Stimulated activated CD4-positive, alpha-beta T cell treated with anti-CD3 and anti-CD28 coated beads, TNF-alpha, amount 100 ng/mL, for 4 hours (primary cell): ENCODE data around the gene SERPINE2.
"Not testable (repeated sequence)": the region's sequence is repeated elsewhere in the genome, so short reads cannot be mapped to it uniquely, and the experiment has no call there.

ENCODE experiments used
- DNase-seq, 3 experiments: peaks; one replicate each; pipeline ENCODE4 v3.0.0-alpha.2; 2020; ENCODE audit warnings: low read depth in 3 of 3

SERPINE2 gene

GRCh38 chr2:224011837-224012236 is 27.2 kb downstream of the SERPINE2 start:
- DNase-seq, result no peak

DNA sequence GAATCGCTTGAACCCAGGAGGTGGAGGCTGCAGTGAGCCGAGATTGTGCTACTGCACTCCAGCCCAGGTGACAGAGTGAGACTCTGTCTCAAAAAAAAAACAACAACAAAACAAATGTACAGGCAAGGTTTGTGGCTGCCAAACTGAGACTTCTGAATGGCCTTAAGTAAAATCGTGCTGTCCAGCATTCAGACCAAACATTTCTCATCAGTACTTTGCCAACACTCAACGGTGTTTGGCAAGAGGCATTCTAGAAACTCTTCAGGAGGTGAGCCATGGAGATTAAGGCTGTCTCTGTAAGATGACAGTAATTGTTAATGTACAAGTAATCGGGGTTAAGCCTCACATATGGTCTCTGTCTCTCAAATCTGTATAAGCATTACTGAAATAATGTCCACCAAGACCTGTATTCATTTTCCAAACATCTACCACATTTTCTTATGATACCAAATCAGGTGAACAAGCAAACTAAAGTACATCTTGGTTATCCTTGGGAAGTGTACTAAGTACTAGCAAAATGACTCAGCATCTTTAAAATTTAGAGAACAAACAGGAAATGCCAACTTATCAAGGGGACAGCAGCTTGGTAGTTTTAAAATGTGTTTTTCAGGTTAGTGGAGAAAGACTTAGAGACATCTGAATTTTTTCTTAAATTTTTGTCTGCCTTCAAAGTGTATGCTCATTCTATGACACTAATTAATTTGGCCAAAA is 29.3 kb downstream of the SERPINE2 start:
- DNase-seq, result no peak

DNA sequence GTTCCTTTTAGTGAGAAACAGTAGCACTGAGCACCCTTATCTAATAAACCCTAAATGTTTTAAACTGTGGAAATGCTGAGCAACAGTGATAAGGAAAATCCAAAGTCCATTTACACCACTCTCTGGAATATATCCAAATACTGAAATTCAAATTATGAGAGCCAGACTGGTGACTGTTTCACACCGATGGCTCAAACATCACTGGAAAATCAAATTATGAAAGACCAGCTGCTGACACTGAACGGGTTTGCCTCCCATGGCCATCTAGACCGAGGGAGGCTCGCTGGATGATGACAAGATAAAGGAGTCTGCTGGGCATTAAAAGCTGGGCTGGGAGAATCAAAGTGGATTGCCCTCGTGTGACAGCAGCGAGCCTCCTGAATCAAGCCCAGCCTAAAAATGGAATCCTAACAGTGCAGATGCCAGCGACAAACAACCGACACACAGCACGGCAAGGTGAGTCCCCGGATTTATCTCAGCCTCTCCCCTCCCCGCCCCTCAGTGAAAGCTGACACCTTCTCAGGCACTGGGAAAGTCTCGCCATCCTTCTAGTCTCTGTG is 30.3 kb downstream of the SERPINE2 start:
- DNase-seq, result no peak

- DNase-seq, result no peak
These were observed 34.9 kb downstream of the SERPINE2 start for GRCh38 chr2:224004105-224004695.

GRCh38 chr2:224000662-224001061 is 38.4 kb downstream of the SERPINE2 start:
- not testable (repeated sequence) for DNase-seq

- DNase-seq, result no peak
These were observed 39.2 kb downstream of the SERPINE2 start for GRCh38 chr2:223999862-224000261.

GRCh38 chr2:223998948-223999347 is 40.1 kb downstream of the SERPINE2 start:
- no peak for DNase-seq

DNA sequence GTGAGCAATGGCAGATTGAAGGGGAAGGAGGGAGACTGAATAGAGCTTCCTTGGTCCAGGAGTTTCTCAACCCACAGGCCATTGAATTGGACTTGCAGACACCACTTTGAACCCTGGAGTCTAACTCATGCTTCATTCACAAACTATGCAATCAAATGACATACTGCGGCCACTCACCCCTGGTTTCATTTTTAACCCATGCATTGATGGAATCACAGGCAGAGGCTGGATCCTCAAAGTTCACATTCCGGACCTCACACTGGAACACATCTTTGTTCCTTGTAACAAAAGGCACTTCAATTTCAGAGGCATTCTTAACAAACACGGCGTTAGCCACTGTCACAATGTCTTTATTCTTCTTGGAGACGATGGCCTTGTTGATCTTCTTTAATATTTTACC is 41.1 kb downstream of the SERPINE2 start:
- no peak for DNase-seq

DNA sequence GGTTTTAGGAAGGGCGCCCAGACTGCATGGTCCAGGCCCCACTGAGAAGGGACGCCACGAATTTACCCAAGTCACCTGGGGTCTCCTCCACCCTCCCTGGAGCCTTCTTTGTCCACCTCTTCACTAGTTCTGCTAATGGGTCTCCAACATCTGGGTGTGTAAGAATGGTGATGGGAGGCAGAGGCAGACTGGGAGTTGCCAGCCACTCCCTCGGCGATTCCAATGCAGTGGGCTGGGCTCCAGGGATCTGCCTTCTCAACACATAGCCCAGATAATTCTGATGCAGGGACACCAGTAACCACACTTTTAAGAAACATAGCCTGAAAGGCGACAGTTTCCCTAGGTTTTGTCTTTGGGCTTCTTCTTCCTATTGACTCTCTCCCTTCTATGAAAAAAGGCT is 42.7 kb downstream of the SERPINE2 start:
- DNase-seq, result no peak

DNA sequence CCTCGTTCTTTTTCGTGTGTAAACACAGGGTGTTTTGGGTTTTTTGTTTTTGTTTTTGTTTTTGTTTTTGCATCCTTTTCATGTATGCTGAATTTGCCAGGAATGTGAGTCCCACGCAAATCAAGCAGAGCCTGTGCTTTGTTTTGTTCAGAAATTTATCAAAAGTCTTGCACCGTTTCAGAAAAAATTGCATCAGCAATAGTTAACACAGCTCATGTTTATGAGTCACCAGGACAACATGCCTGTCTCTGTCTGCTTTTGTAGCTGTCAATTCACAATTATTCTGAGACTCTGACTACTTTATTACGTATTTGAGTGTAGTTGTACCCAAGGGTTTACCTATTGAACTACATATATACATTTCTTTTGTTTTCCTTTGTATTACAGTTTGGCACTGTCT is 43.5 kb downstream of the SERPINE2 start:
- no peak for DNase-seq

DNA sequence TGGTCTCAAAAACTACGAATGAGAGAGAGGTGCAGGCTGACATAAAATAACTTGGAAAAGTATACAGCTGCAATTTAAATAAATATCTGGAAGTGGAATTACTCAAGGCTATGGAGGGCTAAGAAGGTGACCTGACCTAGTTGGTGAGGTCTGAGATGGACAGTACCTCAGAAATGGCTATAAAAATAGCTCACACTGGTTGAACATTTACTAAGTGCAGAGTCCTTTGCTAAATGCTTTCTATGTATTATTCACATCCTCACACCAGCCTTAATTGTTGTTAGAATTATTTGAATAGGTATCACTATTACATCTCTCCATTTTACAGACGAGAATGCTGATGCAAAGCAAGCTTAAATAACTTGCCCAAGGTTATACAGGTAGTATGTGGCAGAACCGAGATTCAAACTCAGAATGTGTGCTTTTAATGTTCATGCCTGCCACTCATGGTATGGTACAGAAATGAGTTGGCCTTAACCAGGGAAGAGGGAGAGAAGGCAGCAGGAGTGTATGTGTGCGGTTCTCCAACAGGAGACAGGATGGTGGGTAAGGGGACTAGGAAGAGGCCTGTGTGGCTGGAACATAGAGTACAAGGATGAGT is 44.4 kb downstream of the SERPINE2 start:
- no peak for DNase-seq

DNA sequence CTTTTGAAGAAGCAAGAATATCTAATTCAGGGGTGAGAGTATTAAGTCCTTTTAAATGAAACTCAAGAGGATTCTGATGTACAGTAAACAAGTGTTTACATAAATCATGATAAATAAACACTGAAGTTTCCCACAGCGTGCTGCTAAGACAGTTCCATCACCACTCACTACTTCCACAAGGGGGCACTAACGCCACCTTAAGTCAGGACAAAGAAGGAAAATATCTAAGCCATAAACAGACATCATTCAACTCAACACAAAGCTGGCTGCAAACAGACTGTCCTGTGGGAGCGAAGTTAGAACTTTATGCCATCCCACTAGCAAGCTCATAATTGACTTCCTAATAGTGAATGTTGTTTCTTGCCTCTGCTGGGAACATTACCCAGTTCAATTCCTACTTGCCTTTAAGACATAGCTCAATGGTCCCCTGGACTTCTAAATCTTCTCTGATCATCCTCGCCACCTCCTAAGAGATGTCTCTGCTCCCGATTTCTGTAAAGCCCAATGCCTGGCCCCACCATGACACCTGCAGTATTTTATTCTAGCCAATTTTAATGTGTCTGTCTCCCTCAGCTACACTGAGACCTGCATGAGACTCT is 45.4 kb downstream of the SERPINE2 start:
- DNase-seq, result peak; percentile 9 to 40 (median 35)

DNA sequence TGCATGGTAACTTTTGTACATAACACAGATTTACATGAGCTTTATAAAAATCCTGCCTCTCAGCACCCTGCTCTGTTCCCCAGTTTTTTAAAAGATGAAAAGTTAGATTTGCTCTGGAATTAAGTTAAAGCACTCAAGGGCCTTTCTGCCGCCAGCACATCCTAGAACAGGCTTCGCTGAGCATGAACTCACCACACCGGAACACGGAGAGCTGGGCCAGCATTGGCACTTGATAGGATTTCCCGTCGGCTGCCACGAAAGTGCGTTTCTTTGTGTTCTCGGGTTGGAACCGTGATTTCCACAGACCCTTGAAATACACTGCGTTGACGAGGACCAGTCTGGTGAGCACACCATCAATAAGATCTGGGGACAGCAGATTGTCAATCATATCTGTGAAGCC is 47.5 kb downstream of the SERPINE2 start:
- no peak for DNase-seq

DNA sequence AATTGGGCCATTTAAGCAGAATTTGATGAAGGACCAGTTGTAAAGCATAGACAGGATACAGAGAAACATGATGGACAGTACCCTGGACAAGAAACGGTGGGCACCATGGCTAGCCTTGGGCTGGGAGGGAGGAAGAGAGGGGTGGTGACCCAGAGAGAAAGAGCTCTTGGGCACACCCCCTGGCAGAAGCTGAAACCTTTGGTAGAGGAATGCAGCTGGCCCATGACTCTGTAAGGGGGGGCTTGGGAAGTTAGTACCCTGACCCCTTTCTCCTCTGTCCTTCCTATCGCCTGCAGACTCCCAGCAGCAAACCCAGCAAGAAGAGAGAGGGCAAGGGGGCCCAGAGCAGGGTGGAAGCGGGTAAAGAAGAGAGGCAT is 49.2 kb downstream of the SERPINE2 start:
- no peak for DNase-seq

DNA sequence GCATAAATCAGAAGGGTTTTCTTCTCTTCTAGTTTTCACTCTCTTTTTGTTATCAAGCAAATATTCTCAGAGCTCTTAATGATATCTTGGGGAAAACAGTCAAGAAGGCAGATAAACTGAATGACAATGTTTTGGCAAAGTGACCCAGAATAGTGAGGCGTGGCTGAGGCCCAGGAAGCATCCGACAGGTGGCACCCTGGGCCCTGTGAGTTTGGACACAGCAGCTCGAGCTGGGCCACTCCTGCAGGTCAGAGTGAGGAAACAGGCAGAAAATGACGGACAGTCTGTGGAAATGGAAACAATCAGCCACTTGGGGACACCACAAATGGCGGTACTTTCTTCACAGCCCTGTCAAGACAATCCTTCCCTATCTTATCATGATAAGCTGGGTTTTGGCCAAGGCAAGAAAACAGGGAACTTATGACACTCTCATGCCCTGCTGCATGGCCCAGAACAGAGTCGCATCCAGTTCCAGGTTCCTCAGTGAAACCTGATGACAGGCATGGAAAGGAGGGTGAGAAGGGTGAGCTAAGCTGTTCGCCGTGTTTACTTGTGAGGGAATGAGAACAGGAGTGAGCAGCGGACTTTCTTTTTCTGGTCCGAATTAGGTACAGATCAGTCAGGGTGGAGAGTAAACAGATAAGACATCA is 49.8 kb downstream of the SERPINE2 start:
- no peak for DNase-seq

DNA sequence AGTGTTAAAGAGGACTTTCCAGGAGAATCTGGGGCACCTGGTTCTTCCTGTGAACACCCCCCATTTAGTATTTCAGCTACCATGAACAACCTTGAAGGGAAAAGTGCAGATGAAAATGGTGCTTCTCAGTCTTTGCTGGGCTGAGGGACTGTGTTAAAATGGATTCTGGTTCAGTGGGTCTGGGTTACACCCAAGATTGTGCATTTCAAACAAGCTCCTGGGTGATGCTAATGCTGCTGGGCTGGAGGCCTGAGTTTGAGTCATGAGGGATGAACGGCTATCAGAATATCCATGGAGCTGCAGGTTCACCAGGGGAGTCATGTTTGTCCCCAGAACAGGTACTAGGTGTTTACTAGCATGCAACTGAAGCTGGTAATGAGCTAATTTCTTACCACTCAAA is 57.8 kb downstream of the SERPINE2 start:
- no peak for DNase-seq

DNA sequence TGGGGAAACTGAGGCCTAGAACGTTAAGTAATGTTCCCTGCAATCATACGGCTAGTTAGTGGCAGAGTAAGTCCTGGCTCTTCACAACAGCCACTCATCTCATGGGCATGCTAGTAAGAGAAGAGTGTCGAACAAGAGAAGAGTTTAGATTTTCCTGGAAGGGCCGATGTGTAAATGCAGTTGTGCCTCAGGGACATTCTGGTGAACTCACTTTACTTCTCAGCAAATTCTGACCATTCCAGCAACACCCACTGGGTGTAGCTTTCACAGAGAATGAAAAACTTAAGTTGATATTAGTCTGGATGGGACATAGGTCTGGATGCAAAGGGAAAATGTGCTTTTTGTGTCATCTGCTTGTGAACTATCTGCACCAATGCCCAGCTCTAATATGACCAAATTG is 58.3 kb downstream of the SERPINE2 start:
- DNase-seq, result no peak

GRCh38 chr2:223980397-223980735 is 58.7 kb downstream of the SERPINE2 start:
- DNase-seq, result no peak

DNA sequence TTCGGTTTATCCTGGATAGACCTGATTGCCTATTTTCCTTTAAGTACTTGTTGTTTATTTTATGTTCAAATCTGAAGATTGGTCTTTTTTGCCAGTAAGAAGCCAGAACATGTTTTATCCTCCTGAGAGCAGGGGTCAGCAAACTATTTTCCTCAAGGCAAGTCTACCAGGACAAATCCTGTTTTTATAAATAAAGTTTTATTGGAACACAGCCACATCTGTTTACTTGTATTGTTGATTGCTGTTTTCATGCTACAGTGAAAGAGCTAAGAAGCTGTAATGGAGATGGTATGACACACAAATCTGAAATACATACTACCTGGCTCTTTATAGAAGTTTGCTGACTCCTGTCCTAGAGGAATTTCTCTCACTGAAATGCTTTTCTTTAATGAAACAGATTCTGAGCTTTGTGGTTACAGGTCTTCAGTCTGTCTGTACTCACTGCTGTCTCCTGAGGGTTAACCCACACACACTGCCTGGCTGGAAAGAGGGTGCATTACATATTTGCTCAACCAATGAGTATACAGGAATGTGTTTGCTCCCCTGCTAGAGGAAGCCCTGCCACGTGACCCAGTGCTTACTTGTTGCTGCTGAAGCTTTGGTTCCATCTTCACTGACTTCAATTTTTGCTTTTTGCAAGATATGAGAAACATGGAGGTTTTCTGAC is 59.2 kb downstream of the SERPINE2 start:
- DNase-seq, result no peak

DNA sequence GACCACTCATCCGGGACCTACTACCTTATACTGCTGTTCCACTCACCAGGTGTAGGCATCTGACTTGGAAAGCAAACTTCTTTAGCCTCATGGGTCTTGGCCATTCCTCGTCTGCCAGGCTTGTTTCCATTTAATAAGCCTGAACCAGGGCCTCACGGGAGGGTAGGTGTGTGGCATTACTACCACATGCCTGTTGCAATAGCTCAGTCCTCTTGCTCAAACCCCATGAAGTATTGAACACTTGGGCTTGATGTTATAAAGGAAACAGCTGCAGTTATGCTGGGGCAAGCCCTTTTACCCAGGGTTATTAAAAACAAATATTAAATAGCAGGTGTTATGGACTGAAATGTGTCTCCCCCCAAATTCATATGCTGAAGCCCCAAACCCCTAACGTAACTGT is 60.6 kb downstream of the SERPINE2 start:
- no peak for DNase-seq

- no peak for DNase-seq
These were observed 62.4 kb downstream of the SERPINE2 start for GRCh38 chr2:223976635-223977226.
